GM18507 (cell line): ENCODE data around the gene TSC22D2.
A peak's percentile ranks its signal among the peaks of the same experiment; 100 is the strongest.

Source experiments
- DNase-seq: peaks from one replicate; pipeline ENCODE4 v3.0.0; 2011; ENCODE audit warnings: low read depth; ENCODE audit not compliant: insufficient read length; ENCODE audit errors: extremely low spot score
- FAIRE-seq: peaks from 2 replicates; lab custom pipeline; 2011; peaks lifted over from hg19 to GRCh38; lab: Jason Lieb, UNC

TSC22D2 gene

GRCh38 chr3:150408221-150409124, at the start of gene TSC22D2:
Gene TSC22D2, plus strand, starts transcription at chr3:150408298. Its CDS starts 1,053 bp downstream, at chr3:150409351.
- DNase-seq = peak; percentile 76
- peak; percentile 96 for FAIRE-seq

GRCh38 chr3:150359381-150359780, 48.7 kb upstream of the TSC22D2 start:
- DNase-seq = no peak

GRCh38 chr3:150360966-150361365, 47.1 kb upstream of the TSC22D2 start:
- FAIRE-seq (peak; percentile 15), DNase-seq (no peak)

More at GRCh38 chr3:150359381-150359780, 48.7 kb upstream of the TSC22D2 start:
- no peak for FAIRE-seq

GRCh38 chr3:150362515-150363302, 45.4 kb upstream of the TSC22D2 start:
- no peak for DNase-seq

DNA sequence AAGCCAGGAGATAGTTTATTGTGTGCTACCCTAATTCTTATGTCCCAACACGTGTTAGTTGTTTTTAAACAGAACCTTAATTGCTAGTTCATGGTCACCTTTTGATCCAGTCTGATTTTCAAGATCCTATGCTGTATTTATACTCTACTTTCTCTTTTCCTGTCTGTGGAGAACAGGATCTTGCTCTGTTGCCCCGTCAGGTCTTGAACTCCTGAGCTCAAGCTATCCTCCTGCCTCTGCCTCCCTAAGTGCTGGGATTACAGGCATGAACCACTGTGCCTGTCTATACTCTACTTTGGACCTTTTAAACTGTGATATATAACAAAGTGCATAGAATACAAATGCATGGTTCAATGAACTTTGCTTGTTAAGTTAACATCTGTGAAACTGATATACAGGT, 44.7 kb upstream of the TSC22D2 start:
- DNase-seq = no peak

More at GRCh38 chr3:150362515-150363302, 45.4 kb upstream of the TSC22D2 start:
- FAIRE-seq = no peak

GRCh38 chr3:150365132-150365604, 42.9 kb upstream of the TSC22D2 start:
- no peak for FAIRE-seq

More for the DNA sequence above, 44.7 kb upstream of the TSC22D2 start:
- FAIRE-seq = no peak

DNA sequence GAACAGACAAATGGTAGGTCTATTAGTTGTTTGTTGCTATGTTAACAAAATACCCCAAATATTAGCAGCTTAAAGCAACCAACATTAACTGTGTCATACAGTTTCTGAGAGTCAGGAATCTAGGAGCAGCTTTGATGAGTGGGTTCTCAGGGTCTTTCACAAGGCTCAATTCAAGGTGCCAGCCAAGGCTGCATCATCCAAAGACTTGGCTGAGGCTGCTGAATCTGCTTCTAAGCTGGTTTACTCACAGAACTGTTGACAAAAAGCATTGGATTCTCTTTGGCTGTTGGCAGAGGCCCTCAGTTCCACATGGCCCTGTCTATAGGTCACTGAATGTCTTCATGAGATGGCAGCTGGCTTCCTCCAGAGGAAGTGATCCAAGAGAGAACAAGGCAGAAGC, 40.3 kb upstream of the TSC22D2 start:
- no peak for FAIRE-seq
- DNase-seq = no peak

More at GRCh38 chr3:150365132-150365604, 42.9 kb upstream of the TSC22D2 start:
- DNase-seq = no peak

DNA sequence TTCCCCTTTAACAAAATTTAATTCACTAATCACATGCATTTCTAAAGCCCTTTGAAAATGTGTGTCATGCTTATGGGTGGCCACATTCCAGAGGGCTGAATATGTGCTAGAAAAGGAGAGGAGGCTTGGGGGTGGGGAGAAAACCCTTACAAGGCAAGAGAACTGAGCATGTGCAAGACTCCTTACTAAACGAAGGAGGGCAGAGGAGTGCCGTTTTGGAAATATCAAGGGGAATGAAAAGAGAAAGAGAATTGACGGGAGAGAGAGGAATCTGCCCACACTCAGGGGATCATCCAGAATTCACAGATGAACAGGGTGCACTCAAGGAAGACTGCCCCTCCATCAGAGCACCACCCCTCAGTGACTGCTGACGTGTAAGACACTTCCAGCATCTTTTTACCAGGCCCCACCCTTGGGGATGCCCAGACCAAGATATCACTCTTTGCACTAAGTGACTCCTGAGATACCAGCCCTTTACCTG, 37.9 kb upstream of the TSC22D2 start:
- no peak for FAIRE-seq
- DNase-seq = no peak

DNA sequence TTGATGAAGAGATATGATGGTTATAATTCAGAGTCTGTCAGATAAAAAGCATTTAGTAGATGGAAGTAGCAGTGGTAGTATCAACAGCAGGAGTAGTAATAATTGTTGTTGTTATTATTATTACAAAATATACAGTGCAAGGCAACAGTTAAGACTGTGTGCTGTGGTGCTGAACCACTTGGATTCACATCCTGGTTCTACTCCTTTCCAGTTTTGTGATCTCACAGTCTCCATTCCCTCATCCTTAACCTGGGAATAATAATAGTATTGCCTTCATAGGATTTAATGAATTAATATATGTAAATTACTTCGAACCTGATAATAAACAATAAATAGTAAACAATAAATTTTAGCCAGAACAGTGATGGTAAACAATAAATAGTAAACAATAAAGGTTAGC, 37.1 kb upstream of the TSC22D2 start:
- FAIRE-seq (no peak), DNase-seq (no peak)

DNA sequence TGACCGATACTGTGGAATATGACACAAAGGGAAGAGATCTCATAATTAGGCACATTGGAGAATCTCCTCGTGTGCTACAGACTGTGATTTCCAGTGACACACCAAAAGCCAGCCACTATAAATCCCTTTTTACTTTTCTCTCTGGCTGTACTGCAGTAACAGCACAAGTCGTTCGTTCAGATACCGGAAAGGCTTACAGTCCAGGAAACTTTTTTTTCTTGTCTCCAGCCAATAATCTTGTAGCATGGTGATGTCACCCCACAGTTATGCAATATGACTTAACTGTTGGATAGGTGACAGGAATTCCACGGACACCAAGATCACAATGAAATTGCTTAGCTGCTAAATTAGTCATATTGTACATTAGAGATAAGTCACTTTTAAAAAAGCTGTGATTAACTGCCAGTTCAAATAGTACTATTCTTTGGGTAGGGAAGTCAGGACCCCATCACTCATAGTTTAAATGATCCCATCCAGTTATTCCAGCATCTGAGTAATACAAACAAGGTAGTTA, 36.3 kb upstream of the TSC22D2 start:
- FAIRE-seq (no peak), DNase-seq (no peak)

- DNase-seq (no peak), FAIRE-seq (no peak)
These were observed 35.8 kb upstream of the TSC22D2 start for GRCh38 chr3:150372320-150372719.

GRCh38 chr3:150372722-150373121, 35.4 kb upstream of the TSC22D2 start:
- DNase-seq (no peak), FAIRE-seq (peak; percentile 41)

DNA sequence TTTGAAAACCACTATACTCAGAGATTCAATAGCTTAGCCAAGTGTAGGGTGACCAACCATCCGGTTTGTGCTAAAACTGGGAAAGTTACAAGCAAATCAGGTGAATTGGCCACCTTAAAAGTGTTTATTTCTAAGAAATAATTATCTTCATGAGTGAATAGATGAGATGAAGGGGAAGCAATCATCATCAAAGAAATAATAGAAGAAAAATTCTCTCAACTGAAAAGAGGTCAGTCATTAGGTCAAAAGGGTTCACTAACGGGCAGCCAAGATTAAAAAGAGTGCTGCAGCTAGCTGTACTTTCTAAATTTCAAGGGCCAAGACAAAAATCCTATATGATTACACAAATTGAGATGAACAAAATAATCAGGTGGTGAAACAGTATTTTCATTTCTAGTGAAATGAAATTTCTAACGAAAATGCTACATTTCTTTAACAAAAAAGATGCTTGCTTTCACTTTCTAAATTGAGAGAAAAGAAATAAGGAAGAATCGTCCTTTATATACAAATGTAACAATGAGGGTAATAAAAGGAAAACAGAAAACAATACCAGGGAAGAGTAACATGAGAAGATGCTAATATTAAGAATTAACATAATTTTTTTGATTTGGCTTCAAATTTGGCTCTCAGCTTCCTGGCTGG, 34.7 kb upstream of the TSC22D2 start:
- FAIRE-seq = no peak
- no peak for DNase-seq

DNA sequence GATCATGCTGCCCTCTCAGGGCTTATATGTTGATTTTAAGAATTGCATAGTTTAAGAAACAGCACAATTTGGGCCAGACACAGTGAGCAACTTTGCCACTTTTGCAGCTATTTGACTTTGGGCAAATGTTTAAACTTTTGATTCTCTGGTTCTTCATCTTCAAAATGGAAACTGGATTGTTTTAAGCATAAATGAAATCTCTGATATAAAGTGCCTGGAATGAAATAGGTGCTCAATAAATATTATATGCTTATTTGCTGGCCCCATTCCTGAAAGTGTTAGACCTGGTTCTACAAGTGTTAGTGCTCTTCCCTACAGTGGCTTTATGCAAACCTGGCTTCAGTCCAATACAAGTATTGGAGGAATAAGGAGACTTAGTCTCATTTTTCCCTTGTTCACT, 33.1 kb upstream of the TSC22D2 start:
- DNase-seq (no peak), FAIRE-seq (no peak)

DNA sequence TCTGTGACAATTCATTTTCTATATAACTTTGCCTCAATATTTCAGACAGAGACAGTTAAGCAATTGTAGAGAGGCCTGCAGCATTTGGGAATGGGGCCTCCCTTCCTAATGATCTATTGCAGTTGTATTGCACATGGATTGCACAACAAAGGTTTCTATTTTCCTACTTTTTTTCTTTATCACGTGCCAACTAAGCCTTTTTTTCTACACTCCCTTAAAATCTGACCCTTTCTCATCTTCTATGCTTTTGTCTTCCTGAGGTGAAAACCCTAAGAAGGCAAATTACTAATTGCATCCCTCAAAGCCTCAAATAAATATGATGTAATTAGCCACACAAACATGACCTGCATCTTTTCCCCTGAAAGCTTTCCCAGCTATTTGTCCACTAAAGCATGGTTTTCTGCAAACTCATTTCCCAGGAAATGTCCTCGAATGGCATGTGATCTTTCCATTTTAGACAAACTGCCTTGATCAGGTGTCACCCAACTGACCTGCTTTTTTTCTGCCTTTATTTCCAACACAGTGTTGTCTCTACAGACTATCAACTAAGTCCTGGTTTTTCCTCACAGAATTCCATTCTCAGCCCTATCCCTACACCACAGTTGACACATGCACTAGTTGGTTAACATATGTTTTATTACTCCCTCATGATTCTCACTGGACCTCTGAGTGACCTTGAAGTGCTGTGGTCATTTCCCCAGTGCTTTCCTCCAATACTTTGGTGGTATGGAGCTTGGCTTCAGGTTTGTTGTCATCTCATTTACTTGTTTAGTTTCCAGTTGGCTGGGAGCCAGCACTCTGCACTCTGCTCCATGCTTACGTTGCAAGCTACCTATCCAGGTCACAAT, 31.9 kb upstream of the TSC22D2 start:
- DNase-seq (no peak), FAIRE-seq (no peak)

GRCh38 chr3:150377601-150378300, 30.3 kb upstream of the TSC22D2 start:
- DNase-seq = no peak
- FAIRE-seq = no peak

- no peak for FAIRE-seq
- DNase-seq = no peak
These were observed 29.8 kb upstream of the TSC22D2 start for GRCh38 chr3:150378301-150378748.

- FAIRE-seq = no peak
These were observed 28.6 kb upstream of the TSC22D2 start for GRCh38 chr3:150379469-150379868.

More at GRCh38 chr3:150379469-150379868, 28.6 kb upstream of the TSC22D2 start:
- no peak for DNase-seq
